HG03159 (cell line): Measurements from ENCODE around the gene ADAMTS2.
"Not testable (repeated sequence)": the region's sequence is repeated elsewhere in the genome, so short reads cannot be mapped to it uniquely, and the experiment has no call there.

Experiments used
- ATAC-seq: cut with Tn5 transposase; IDR thresholded peaks from one replicate; pipeline ENCODE4 v1.9.1; 2021; ENCODE audit warnings: mild to moderate bottlenecking, moderate library complexity; ENCODE audit not compliant: unreplicated experiment

The ADAMTS2 gene

DNA sequence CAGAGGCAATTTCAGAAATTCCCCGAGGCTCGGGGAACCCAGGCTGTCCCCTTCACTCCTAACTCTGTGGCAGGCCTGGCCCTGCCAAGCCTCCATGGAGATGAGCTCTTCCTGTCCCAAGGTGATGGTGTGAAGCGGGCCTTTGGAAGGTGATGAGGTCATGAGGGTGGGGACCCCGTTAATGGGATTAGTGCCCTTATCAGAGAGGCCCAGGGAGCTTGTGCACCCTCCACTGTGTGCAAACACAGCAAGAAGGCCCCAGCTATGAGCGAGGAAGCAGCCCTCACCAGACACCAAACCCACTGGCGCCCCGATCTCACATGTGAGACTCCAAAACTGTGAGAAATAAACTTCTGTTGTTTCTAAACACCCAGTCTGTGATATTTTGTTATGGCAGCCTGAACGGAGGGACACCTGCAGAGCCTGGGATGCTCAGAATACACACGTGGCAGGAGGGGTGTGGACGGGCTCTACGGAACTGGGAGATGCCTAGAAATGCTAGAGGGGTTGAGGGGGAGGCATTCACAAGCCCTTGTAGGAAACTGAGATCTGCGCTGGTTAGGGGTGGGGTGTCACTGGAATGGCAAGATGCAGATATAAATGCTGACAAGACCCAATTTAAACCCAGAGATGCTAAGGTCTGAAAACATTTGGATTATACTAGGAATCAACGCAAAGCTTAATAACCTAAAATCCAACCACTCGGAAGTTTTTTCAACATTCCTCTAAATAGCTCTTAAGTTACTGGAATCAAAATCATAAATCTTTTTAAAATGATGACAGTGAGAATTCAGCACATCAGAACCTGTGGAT is 46.9 kb downstream of the ADAMTS2 start:
- ATAC-seq = no peak

DNA sequence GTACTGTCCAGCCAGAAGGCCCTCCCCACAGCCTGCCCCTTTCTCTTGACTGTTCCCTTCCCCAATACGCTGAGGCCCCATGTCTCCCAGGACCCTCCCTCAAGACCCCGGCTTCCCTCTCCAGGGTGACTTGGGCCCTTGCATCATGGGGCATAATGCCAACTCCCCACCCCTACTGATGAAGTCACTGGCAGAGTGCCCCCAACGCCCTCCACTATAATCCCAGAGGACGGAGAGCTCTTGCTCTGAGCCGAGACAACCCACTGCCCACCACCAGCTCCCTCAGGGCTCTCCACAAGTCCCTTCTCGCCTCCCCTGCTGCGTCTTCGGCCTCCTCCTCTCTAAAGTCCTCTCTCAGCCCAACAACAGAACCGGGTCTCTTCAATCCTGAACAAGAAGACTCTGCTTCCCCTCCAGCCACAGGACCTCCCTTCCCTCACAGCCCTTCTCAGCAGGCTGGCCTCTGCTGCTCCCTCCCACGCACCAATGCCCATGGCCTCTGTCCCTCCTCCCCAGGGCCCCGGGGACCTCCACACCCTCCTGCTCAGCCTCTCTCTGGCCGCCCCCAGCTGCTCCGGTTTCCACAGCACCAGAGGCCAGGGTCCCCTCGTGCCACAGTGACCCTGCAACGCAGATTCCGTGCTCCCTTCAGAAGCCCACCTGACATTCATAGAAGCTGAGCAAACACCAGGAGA is 47.6 kb downstream of the ADAMTS2 start:
- no peak for ATAC-seq

DNA sequence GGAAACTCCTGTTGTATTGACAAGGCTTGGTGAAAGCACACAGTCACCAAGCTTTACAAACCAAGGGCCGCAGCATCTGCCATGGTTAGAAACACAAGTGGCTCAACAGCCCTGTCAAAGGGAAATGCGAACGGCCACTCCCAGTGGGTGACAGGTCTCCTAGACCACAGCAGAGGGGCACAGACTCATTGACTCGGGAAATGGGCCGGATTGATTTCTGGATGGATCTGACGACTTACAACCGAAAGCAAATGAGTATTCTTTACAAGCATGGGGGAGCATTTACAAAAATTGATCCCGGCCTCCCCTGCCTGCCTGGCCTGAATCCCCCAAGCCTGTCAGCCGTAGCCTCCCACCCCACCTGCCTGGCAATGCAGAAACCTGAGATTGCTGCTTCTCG is 48.2 kb downstream of the ADAMTS2 start:
- no peak for ATAC-seq

DNA sequence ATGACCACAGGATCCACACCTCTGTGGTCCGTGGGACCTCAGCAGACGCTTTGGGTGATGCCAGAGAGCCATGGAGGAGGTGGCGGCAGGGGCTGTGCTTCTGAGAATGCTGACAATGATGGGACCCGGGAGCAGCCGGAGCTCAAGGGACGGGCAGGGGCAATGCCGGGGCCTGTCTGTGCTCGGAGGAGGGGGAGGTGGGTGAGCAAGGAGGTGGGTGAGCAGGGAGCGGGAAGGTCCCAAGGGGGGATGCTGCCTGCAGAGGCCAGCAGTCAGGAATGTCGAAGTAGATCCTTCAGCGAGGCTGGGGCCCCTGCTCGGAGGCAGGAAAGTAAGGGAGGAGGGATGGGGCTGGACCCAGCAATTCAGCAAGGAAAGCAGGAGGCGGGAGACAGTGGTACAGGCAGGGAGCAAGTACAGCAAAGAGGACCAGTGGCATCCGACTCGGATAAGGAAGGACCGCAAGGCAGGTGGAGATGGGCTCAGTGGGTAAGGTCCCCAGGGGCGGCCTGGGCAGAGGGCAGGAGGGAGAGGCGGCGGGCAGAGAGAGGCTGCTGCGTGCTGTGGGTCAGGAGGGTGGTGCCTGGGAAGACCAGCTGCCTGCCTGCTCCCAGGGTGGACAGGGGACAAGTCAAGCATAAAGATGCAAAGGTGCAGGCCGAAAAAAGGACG is 49.0 kb downstream of the ADAMTS2 start:
- no peak for ATAC-seq

DNA sequence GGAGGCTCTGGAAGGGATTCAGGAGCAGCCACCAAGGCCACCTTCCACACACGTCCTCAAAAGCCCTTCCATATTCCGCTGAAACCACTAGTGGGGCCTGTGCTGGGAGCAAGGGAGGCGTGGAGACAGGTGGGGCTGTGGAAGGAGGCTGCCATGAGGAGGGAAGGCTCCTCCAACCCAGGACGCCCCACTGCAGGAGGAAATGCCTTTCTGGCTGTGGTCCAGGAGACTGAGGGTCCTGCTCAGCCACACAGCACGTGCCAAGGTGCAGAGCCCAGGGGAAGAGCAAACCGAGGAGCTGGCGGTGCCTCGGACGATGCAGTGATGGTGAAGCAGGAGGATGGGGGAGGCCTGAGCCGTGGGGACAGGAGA is 49.5 kb downstream of the ADAMTS2 start:
- ATAC-seq = no peak

DNA sequence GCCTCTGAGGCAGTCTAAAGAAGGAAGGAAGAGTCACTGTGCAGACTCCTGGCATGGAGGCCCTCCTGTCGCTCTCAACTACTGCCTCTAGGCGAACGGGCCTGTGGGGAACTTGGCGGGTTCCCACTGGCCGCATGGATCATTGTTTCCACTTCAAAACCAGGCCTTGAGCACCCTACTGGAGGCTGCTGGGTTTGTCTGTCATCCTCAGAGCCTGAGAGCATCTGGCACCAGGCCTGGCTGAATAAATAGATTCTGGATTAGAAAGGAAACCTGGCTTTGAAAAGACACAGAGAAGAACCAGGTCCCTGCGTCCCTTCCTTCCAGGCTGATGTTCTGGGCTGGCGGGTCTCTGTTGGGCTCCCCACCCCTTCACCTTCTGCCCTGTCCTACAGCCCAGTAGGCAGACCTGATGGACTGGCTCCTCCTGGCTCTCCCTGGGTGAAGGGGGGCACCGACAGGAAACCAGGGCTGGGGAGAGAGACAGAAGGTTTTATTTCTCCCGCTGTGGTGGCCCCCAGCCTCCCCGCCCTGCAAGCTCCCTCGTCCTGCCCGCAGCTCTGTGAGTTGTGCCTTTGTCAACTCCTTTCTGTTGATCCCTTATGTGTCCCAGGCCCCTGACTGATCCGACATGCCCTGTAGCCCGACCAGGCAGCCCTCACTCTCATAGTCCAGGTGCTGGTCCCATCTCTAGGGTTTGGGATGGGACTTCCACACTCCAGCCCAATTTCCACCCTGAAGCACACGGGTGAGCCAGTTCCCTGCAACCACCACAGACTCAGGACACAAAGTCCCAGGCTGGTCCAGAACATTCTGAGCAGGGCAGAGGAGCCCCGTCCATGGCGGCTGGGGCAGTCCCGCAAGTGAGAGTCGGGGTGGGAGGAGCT is 50.1 kb downstream of the ADAMTS2 start:
- ATAC-seq = no peak

DNA sequence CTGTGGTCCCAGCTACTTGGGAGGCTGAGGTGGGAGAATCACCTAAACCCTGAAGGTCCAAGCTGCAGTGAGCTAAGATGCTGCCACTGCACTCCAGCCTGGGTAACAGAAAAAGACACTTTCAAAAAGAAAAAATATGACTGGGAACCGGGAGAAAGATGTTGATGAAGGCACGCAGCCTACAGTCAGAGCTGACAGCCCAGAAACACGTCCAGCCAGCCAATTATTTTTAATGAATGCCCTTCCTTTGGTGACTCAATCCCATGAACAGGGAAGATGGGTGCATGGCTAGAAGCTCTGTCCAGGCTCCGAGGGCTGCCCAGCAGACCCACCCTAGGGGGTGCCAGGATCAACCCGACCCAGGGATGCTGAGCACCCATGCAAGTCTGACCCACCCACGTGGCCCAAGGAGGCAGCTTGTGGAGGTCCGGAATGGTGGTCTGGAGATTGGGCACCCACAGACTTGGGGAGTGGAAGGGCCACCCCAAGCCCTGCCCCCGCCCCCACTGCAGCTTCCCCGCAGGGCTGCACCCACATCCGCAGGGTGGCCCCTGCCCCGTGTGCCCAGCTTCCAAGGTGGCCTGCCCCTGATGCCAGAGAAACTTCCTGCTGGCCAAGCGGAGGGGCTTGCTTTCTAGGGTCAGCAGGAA is 51.0 kb downstream of the ADAMTS2 start:
- ATAC-seq = no peak

DNA sequence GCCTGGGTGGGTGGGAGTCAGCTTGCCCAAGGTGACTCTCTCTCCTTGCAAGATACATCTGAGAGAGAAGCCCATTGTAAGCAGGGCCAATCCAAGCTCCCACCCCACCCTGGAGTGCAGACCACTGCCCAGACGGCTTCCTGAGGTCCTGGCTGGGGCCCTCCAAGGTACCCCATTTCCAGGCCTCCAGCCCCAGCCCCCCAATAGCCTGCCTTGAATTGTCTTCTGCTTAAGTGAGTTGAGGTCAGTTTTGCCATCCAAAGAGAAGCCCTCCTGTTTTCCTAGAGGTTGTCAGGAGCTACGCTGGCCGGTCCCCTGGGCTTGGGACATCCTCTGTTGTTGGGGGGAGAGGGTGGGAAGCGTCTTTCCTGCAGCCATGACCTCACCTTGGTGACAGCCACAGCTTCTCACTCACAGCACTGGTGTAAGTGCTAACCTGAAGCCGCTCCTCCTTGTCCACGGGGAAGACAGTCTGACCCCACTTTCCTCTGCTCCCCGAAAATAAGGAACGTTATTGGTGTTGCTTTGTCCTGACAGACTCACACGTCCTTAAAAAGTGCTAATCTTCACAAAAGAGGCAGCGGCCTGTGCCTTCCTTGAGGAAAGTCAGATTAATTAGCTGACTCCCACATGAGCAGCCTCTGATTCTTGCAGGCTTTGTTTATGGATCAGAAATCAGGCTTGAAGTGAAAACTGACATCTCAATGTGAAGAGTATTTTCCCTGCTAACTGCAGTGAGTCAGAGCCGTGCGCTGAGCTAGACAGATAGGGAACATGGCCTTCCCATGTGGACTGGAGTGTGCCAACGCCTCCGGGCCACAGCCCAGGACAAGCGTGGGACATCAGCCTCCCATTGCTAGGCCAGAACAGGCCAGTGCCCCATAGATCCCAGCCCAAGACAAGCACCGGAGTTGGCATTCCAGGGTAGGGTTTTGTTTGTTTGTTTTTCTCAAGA is 52.3 kb downstream of the ADAMTS2 start:
- no peak for ATAC-seq

DNA sequence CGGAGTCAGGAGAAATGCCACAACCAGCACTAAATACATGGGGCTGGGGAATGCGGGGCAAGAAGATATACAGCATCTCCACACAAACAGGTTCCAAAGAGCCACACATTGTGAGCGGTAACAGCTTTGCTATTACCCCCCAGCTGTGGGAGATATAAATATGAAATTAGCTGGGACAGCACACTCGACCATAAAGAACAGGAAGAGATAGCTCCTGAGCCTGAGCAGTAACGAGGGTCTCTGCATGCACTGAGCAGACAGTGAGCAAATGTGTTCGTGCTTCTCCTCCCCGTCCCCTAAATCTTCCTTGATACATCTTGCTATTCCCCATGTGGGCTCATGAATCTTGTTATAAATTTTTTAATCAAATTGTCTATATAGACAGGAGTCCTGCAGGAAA is 53.1 kb downstream of the ADAMTS2 start:
- no peak for ATAC-seq

DNA sequence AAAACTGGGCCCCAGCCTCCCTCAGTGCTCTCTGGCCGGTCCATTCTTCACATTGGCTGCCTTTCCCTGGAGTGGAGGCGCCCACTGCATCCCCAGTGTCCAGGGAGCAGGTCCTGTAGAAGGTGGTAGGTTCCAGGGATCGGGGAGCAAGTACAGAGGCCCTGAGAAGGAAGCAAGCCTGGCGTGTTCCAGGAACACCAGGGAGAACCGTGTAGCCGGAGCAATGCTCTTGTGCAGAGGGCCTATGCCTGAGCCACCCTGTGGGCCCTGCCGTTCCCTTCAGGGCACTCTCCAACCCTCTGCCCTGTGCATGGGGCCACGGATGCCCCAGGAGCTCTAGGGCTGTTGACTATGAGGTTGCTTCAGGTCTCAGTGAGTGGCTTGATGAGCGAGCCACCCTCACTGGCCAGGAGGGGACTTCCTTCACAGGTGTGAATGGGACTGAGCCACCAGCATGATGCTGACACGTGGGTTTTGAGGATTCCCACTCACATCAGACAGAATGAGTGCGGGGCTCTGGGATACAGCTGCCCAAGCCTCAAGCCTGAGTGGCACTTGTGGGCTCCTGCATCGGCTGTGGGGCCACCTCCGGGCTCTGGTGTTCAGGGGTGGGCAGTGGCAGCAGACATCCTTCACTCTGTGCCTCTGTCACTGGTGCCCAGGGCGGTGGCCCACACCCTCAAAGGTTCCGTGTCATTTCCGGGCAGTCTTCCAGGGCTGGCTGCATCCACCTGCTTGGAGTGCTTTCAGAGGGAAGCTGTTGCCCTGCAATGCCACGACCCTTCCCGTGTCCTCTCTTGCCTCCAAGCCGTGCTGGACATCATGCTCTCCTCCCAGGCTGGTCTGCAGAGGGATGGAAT is 54.4 kb downstream of the ADAMTS2 start:
- ATAC-seq = no peak

DNA sequence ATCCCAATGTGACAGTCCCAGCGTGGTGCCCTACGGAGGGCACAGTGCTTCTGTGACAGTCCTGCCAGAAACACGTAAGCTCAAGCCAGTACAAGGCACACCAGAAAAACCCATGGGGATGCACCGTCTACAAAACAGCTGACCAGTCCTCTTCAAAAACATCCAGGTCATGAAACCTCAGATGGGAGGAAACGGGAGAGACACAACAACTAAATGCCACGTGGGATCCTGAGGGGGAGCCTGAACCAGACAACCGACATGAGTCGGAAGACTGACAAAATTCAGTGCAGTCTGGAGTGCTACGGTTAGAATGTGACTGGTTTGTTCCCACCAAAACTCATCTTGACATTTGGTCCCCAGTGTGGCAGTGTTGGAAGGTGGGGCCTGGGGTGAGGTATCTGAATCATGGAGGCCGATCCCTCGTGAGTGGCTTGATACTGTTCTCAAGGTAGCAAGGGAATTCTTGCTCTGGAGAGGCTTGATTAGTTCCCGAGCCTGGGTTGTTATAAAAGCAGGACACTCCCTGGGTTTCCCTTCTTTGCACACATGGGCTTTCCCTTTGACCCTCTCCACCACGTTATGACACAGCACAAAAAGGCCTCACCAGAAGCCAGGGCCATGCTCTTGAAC is 55.4 kb downstream of the ADAMTS2 start:
- ATAC-seq = no peak

DNA sequence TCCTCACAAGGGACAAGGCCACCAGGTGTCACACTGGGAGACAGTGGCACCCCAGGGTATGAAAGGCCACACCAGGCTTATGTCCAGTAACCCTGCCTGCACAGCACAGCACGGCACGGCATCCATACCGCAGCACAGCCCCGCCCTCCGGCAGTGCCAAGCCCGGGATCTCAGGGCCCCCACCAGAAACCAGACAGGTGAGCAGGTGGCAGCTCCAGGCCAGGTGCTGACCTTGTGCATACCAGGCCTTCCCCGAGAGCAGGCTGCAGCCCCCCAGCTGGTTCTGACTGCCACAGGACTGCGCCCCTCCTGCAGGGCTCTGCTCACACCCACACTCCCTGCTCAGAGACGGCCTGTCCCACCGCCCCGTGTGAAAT is 56.5 kb downstream of the ADAMTS2 start:
- no peak for ATAC-seq

DNA sequence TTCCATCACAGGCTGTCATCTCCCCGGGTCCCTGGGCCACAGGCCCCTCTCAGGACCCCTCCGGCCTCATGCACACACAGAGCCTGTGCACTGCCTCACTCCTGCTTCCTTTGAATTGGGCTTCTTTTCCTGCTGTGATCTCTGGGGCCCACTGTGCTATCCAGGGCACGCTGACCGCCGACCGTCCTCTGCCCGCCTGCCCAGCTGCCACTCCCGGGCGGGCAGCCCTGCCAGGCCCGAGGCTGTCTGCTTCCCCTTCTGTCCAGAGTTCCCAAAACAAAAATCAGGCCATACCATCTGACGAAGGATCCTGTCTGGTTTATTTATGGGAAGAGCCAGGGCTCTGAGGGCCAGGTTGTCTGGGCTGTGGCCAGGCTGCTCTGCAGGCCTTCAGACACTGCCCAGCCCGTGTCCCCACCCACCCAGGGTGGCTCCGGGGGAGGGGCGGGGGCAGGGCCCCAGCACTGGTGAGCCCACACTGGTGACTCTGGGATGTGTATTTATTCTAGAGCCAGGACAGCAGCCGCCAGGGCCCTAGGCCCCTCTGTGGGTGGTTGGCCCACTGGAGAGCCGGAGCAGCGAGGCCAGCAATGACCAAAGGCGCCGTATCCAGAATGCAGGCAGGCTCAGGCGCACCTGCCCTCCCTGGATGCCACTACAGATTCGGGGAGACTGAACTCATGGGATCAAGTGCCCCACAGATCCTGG is 57.0 kb downstream of the ADAMTS2 start:
- ATAC-seq = no peak

DNA sequence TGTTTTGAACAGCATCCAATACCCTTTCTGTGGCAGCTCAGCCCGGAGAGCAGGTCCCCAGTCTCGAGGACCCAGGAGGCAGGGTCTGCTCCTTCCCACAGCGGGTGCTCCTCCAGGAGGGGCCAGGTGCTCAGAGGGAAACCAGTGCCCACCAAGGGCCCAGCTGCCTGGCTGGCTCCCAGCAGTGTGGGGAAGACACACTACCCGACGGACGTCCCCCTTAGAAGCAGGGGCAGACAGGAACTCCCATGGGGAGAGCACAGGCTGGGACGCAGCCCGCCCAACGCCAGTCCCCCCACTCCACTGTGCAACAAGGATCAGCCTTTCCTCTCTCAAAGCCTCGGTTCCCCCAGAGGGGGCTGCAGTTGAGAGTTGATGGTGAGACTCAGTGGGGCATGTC is 57.6 kb downstream of the ADAMTS2 start:
- no peak for ATAC-seq

DNA sequence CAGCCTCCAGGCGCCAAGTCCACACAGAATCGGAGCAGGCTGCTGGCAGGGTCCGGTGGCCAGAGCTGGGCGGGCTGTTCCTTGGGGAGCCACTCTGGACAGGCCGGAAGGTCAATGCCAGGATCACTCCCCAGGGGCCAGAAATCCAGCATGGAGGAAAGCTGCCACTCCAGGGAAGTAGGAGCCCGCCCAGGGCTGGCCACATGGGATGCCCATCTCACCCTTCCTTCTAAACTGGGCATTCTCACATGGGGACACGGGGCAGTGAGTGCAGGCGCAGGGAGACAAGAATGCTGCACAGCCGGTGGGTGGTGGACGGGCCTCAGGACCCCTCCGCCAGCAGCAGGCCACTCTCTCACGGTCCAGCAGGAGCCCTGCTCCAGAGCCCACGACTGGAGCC is 58.2 kb downstream of the ADAMTS2 start:
- no peak for ATAC-seq

DNA sequence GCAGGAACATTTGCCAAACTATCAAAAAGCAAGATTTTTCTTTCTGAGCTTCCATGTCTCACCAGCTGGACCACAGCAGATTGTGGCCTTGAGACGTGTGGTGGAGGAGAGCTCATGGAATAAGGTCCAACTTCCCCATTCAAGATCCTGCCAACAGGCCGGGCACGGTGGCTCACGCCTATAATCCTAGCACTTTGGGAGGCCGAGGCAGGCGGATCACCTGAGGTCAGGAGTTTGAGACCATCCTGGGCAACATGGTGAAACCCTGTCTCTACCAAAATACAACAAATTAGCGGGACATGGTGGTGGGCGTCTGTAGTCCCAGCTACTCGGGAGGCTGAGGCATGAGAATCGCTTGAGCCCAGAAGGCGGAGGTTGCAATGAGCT is 59.5 kb downstream of the ADAMTS2 start:
- ATAC-seq = not testable (repeated sequence)
